DMS153 treated with DMSO at 0.1 percent for 48 hours (cell line): Measurements from ENCODE around the gene RGL2.
"Not testable (repeated sequence)": the region's sequence is repeated elsewhere in the genome, so short reads cannot be mapped to it uniquely, and the experiment has no call there.

Source experiments
- DNase-seq: peaks from one replicate; lab custom pipeline; 2025; ENCODE audit not compliant: unreplicated experiment; lab: John Stamatoyannopoulos, UW

Gene RGL2, protein sequence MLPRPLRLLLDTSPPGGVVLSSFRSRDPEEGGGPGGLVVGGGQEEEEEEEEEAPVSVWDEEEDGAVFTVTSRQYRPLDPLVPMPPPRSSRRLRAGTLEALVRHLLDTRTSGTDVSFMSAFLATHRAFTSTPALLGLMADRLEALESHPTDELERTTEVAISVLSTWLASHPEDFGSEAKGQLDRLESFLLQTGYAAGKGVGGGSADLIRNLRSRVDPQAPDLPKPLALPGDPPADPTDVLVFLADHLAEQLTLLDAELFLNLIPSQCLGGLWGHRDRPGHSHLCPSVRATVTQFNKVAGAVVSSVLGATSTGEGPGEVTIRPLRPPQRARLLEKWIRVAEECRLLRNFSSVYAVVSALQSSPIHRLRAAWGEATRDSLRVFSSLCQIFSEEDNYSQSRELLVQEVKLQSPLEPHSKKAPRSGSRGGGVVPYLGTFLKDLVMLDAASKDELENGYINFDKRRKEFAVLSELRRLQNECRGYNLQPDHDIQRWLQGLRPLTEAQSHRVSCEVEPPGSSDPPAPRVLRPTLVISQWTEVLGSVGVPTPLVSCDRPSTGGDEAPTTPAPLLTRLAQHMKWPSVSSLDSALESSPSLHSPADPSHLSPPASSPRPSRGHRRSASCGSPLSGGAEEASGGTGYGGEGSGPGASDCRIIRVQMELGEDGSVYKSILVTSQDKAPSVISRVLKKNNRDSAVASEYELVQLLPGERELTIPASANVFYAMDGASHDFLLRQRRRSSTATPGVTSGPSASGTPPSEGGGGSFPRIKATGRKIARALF

DNA sequence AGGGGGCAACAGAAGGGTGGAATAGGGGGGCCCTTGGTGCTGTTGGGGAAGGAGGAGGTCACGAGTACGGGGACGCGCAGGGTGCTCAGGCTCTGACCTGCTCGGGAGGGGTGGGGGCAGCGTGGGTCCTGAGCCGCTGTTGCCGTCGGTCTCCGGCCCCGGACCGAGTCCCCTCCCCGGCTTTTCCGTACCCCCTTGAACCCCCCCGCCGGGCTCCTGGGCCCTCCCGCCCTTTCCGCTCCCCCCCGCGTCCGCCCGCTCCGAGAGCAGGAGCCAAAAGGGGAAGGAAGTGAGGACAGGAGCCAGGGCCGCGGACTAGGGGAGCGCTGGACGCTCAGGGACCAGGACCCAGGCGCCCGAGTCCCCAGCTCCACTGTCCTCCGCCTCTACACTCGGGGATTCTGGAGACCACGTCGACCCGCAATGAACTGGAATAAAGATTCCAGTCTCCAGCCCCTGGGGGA, at the start of gene RGL2:
RGL2 (minus strand) TSS at position 170 of the 464 bp plus-strand sequence. CDS start 332 bp downstream, outside the sequence.
- DNase-seq = peak; percentile 60

DNA sequence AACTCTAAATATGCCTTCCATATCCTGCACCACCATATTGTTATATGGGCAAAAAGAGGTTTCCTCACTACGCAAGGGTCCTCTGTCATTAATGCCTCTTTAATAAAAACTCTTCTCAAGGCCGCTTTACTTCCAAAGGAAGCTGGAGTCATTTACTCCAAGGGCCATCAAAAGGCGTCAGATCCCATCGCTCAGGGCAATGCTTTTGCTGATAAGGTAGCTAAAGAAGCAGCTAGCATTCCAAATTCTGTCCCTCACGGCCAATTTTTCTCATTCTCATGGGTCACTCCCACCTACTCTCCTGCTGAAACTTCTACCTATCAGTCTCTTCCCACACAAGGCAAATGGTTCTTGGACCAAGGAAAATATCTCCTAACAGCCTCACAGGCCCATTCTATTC, 49.1 kb upstream of the RGL2 start:
- DNase-seq = no peak

DNA sequence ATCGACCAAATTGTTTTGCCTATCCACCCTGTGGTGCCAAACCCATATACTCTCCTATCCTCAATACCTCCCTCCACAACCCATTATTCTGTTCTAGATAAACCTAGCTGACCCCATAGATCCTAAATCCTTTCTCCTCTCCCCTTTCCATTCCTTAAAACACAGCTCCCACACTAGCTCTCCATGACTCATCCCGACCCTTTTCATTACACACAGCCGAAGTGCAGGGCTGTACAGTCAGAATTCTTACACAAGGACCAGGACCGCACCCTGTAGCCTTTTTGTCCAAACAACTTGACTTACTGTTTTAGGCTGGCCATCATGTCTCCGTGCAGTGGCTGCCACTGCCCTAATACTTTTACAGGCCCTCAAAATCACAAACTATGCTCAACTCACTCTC, 48.2 kb upstream of the RGL2 start:
- not testable (repeated sequence) for DNase-seq

DNA sequence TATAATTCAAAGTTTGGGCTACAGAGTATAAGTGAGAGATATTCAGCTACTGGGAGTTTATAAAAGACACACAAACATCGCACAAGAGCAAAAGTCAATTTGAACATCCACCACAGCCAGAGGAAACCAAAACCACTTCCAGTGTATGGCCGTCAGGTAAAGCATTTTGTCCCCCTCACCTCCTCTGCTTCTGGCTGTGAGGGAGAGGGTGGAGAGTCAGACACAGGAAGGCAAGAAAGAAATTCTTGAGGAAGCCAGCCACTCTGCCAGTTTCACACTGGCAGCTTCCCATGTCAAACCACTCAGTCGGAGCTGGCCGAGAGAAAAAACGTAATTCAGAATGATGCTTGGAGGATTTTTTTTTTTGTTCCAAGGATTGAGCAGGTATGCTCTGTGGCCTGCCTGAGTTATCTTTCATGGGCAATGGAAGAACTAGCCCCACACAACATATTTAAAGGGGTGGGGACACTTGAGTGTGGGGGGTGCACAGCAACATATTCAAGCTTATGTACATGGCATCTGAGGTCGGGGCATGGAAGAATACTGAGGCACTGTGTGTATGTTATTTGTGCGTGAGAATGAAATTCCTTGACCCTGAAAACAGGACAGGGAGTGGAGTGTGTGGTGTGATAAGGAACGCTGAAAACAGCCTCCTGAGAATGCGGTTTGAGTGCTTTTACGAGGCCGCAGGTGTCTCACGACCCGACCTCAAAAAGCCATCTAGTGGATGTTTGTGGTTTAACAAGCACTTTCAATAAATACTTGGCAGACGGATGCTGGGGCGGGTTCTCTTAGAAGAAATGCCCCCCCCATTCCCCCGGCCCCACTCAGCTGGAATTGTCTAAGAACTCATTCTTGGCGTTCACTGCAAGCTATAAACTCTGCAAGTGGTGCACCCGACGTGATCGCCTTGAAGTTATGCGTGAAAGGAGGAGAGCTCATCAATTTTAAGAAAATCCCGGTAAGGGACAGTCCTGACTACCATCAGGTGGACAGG, 46.3 kb upstream of the RGL2 start:
- DNase-seq = peak; percentile 51

DNA sequence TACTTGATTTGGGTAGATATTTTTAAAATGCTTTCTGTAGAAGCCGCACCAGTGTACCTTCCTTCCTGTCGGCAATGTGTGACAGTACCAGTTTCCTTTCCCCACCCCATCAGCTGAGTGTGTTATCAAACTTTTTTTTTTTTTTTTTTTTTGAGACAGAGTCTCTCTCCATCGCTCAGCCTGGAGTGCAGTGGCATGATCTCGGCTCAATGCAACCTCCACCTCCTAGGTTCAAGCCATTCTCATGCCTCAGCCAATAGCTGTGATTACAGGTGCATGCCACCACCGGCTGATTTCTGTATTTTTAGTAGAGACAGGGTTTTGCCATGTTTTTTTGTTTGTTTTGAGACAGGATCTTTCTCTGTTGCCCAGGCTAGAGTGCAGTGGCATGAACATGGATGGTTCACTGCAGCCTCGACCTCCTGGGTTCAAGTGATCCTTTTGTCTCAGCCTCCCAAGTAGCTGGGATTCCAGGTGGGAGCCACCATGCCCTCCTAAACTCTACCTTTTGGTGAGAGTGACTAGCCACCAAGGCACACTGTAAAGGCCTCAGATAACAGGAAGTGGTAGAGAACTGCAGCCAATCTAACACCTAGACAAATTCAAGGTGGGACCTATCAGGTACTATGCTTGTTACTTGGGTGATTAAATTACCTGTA, 45.3 kb upstream of the RGL2 start:
- DNase-seq = no peak

DNA sequence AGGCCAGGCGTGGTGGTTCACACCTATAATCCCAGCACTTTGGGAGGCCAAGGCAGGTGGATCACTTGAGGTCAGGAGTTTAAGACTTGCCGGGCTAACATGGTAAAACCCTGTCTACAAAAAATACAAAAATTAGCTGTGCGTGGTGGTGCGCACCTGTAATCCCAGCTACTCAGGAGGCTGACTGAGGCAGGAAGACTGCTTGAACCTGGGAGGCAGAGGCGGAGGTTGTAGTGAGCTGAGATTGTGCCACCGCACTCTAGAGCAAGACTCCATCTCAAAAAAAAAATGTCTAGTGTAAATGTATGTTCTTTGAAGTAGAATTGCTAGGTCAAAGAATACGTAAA, 44.8 kb upstream of the RGL2 start:
- not testable (repeated sequence) for DNase-seq

DNA sequence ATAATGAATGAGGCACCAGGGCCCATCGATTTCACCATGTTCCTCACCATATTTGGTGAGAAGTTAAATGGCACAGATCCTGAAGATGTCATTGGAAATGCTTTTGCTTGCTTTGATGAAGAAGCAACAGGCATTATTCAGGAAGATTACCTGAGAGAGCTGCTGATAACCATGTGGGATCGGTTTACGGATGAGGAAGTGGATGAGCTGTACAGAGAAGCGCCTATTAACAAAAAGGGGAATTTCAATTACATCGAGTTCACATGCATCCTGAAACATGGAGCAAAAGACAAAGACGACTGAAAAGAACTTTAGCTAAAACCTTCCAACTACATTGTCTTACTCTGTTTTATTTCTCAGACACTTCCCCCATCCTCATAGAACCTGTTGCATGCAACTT, 40.5 kb upstream of the RGL2 start:
- DNase-seq = no peak

DNA sequence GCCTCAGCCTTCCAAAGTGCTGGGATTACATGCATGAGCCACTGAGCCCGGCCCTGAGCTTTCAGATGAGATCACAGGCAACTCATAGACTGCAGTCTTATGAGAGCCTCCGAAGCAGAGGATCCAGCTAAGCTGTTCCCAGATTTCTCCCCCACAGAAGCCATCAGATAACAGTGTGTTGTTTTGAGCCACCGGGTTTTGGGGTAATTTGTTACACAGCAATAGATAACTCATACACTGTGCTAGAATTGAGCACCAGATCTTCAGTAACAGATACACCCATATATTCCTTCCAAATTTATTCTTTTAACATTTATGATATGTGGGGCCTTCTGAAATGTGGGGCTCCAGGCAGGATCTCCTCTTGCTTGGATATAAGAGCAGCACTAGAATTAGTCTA, 37.8 kb upstream of the RGL2 start:
- DNase-seq = no peak

DNA sequence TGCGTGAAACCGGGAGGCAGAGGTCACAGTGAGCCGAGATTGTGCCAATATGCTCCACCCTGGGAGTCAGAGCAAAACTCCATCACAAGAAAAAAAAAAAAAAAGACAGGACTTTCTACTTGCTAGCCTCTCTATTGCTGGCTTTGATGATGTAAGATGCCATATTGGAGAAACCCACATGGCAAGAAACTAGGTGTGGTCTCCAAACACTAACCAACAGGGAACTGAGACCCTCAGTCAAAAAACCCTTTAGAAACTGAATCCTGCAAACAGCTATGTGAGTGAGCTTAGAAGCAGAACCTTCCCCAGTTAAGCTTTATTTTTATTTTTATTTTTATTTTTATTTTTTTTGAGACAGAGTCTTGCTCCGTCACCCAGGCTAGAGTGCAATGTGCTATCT, 37.2 kb upstream of the RGL2 start:
- DNase-seq = no peak

DNA sequence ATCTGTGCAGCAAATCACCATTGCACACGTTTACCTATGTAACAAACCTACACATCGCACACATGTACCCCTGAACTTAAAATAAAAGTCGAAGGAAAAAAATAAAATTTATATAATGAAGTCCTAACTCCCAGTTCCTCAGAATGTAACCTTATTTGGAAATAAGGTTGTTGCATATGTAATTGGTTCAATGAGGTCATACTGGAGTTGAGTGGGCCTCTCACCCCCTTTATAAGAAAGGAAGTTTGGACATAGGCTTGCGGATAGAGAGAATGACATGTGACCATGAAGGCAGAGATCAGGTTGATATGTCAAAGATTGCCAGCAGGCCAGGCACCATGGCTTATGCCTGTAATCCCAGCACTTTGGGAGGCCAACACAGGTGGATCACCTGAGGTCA, 34.9 kb upstream of the RGL2 start:
- no peak for DNase-seq

DNA sequence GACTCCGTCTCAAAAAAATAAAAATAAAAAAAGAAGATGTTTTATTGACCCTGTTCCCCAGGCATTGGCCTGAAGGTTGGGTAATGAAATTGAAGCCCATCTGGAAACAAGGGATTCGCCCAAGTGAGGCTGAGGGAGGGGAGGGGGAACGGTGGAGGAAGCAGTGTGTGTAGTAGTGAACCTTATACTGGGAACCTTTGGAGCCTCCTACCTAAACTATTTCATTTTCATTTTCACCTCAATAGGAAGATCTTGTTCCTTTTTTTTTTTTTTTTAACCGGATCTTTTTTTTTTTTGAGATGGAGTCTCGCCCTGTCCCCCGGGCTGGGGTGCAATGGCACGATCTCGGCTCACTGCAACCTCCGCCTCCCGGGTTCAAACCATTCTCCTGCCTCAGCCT, 32.0 kb upstream of the RGL2 start:
- no peak for DNase-seq

DNA sequence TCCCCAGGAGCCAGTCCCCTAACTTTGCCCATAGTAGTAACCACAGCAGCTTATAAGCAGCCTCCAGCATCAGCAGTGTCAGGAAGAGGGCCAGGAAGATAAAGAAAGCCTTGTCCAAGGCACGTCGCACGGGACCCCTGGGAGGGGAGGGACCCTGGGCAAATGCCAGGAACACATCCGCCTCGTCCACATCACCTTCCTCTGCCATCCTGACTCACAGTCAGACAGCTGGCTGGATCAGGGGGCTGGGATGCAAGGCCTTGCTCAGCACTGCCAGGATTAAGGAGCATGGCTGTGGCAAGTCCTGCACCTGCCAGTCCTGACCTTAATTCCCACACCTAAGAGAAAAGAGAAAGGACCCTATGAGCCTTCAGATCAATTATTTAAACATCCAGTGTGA, 30.3 kb upstream of the RGL2 start:
- DNase-seq = no peak

DNA sequence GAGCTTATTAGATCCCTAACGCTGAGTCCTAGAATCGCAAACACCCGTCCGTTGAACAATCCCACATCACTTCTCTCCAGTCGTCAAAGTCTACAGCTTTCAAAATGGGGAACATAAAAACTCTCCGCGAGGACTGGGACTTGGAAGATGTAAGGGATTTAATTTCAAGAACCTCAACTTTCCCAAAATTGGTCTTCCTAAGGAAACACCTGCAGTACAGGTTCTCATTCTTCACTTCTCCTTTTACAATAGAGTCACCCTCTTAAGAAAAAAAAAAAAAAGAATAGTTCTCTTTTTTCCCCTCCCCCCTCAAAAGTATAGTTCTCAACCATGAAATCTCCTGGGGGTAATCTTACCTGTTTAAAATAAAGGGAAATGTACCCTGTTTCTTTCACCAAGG, 25.4 kb upstream of the RGL2 start:
- no peak for DNase-seq

DNA sequence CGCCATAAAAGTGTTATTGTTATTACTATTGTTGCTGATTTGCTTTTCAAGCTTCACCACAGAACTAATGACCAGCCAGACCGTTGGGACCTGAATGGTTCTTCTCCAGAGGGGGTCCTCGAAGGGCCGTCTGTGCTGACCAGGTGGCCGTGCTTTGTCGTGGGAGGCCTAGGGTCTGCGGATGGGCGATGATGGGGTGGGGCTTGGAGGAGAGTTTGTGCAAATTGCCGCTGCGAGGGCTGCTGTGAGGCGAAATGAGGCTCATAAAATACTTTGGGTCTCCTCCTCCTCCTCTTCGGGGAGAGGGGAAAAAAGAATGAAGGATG, 24.8 kb upstream of the RGL2 start:
- DNase-seq = no peak

DNA sequence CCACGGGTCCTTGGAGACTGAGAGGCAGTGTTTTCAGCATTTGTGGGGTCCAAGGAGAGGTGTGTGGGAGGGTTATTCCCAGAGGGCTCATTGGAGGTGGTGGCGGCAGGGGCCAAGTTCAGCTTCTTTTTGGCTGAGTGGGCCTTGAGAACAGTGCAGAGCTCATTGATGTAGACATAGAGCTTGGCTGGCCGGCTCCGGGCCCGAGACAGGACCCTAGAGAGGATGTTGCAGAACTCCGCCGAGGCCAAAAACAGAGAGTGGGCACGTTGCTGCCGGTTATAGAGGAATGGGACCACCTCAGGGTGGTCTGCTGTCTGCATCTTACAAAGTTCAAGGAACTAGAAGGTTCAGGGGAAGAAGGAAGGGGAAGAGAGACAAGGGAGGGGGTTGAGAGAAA, 22.5 kb upstream of the RGL2 start:
- no peak for DNase-seq

DNA sequence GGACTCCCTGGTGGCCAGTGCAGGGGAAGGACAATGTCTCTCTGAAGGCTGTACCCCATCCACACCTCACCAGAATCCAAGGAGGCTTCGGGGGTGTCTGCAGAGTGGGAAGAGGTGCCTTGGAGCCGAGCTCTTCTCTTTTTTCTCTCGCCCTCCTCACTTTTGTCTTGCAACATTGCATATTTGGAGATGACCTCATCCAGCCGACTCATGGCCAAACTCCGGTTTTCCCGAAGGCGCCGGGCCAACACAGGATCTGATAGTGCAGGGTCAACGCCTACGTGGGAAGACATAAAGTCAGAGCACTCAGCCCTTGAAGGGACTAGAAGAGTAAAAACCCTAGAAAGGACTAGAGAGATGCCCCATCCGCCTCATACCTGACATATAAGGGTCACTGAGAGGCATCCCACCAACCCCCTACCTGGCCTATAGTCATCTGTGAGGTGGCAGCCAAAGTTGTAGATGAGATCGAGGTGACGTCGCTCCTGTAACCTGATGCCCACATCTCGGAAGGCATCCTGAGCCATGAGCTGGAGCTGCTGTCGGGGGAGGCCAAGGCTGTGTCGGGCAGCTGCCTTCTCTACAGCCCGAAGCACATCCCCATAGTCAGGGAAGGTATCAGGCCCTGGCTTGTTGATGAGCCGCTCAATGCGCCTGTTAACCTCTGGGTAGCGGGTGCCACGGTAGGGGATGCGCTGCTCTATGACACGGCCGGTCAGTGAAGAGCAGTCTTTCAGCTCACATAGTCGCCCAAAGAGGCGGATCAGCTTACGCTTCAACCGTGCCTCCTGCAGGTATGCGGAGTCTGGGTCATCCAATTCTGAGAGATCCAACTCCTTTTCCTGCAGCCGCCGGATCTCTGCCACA, 21.8 kb upstream of the RGL2 start:
- DNase-seq = no peak

DNA sequence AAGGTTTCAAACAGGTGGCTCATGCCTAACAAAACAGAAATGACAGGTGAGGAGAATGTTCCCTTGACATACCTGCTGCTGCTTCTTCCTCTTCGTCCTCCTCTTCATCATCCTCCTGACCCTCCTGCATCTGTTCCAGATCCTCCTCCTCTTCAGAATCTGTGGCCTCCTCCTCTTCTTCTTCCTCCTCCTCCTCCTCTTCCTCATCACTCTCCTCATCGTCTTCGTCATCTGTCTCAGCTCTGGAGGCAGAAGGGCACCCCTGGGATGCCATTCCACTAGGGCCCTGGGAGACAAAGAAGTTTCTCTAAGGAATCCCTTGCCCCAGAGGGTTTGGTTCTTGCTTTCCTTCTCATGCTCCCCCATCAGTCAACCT, 21.2 kb upstream of the RGL2 start:
- no peak for DNase-seq

DNA sequence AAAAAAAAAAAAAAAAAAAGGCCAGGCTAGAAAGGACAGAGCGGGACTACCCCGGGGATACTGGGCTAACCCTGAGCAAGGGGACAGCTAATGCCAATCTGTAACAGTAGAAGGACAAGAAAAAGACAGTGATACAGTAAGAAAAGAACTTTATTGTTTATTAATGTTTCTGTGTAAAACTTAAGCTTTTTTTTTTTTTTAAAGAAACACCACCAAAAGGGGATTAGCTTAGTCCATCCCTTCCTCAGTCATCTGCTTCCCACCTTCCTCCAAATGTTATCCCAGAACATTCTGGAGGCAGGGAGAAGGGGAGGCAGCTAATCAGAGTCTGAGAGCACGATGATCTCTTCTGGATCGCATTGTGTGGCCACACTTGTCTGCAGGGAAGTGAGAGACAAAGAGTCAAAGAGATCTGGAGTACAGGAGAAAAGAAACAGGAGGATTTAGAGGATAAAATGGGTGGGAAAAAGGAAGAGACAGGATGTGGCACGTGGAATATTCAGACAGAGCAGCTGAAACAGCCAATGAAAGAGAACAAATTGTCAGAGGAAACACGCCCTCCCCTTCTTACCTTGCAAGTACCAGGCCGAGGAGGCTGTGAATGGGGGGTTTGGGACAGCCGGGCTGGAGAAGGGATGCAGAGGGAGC, 19.8 kb upstream of the RGL2 start:
- no peak for DNase-seq

DNA sequence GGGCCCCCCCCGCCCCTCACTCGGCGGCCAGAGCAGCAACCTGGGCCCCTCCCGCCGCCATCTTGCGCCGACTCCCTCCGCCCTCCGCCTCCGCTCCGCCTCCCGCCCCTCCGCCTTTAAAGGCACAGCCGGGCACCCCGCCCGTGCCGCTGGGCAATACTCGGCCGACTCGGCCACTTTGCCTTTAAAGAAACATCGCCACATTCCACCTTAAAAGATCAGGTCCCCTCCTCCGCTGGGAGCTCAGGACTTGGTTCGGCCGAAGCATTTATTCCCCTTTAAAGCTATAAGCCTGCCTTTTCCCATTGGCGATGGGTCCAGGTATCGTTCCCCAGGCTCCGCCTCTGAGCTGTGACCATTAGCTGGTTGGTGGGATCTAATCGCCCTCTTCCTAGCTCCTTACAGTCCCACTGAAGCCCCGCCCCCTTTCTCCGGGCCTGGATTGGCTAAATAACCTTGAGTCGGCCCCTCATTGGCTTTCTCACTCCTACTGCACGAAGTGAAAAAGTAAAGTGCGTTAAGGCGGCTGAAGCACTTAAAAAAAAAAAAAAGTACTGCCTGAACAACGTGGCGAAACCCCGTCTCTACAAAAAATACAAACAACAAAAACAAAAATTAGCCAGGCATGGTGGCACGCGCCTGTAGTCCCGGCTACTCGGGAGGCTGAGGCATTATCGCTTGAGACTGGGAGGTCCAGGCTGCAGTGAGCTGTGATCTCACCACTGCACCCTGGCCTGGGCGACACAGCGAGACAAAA, 19.1 kb upstream of the RGL2 start, which contains the start of gene ZBTB22:
ZBTB22 (minus strand) TSS at position 76 of the 757 bp plus-strand sequence. CDS start 828 bp downstream, outside the sequence.
- peak; percentile 95 for DNase-seq
